GM20000 (cell line): Measurements from ENCODE around the gene PPP2R2D.

Source experiments
- DNase-seq: peaks from one replicate; pipeline ENCODE4 v3.0.0; 2012; ENCODE audit warnings: low spot score
- CTCF ChIP-seq: IDR thresholded peaks from 2 replicates; pipeline ENCODE4 v1.5.1; 2012; ENCODE audit warnings: mild to moderate bottlenecking, control low read depth; ENCODE audit errors: extremely low read depth, missing control alignments

Gene PPP2R2D

DNA sequence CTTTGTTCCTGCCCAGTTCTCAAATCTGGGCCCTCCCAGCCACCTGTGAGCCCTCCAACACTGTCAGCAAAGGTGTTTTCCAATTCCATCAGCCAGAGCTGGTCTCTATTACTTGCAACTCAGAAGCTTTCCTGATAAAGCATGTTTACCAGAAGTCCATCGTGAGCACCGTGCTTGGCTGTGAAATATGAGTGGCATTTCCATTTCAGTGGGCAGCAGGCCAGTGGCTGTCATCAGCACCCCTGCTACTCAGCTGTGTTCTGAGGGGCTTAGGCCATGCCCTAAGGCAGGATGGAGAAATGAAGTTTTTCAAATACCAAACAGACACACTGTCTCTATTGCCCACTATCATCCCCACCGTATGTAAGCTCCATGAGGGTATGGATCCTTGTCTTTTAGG lies 93.6 kb downstream of the PPP2R2D start:
- no peak for DNase-seq
- no peak for TF ChIP-seq CTCF

DNA sequence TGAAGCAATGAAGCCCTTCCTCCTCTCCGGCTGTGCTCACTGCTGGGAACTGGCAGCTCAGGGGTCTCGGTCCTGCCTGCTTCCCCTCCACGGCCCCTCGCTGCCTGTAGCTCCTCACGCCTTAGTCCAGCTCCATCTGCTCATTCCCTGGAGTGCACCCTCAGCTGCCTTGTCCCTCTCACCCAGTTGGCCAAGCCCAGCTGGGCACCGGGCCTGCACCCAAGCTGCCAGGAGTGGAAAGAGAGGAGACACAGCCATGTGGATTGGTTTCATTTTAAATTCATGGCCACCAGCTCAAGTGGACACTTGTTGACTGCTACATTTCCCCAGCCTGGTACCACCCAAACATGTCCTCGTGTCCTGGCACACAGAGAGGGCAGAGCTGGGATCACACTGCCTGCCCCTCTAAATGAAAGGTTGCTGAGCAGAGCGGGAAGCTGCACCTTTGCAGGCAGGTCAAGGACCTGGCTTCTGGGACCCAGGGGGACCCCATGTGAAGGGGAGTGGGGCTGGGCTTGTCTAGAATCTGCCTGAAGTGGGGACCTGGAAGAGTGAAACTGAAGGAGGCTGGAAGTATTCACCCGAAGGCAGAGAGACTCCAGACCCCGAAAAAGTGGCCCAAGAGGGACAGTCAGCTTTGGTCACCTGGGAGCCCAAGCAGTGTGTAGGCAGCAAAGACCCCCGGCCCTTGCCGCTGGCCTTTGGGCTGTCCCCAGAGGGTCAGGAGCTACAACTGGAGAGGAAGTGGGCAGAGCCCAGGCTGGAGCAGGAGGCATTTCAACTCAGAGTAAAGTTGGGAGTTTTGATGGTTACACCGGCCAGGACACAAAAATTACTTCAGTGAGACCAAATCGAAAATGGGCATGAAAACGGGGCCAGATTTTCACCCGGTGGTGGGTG lies 95.9 kb downstream of the PPP2R2D start:
- no peak for DNase-seq
- no peak for TF ChIP-seq CTCF

DNA sequence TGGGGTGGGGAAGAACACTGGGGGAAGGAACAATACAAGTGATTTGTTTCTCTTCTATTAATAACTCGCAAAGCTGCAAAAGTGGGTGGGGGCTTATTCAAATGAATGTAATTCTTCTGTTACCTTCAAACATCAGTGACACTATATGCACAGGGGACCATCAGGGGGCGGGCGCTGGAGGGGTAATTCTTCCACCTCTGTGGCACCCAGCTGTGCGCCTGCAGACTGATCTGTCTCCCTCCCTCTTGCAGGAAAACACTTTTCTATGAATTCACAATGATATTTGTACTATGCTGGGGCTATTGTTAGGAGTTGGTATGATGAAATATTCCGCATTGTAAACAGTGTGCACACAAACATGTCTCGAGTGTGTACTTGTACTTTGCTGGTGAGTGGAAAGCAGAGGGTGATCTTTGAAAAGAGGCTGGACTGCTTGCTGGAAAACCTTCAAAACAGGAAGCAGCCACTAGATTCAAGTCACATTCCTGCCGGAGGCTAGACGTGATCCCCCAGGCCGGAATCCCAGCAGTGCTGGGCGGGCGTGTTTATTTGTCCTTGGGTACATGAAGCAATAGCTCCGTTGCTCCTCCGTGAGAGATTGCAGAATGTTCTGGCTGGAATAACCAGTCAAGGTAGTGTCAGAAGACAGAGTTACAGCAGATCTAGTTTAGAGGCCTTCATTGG lies 96.7 kb downstream of the PPP2R2D start:
- DNase-seq: no peak
- TF ChIP-seq CTCF: no peak

- no peak for DNase-seq
- no peak for TF ChIP-seq CTCF
Observed at GRCh38 chr10:131998050-131998844, 97.4 kb downstream of the PPP2R2D start.

DNA sequence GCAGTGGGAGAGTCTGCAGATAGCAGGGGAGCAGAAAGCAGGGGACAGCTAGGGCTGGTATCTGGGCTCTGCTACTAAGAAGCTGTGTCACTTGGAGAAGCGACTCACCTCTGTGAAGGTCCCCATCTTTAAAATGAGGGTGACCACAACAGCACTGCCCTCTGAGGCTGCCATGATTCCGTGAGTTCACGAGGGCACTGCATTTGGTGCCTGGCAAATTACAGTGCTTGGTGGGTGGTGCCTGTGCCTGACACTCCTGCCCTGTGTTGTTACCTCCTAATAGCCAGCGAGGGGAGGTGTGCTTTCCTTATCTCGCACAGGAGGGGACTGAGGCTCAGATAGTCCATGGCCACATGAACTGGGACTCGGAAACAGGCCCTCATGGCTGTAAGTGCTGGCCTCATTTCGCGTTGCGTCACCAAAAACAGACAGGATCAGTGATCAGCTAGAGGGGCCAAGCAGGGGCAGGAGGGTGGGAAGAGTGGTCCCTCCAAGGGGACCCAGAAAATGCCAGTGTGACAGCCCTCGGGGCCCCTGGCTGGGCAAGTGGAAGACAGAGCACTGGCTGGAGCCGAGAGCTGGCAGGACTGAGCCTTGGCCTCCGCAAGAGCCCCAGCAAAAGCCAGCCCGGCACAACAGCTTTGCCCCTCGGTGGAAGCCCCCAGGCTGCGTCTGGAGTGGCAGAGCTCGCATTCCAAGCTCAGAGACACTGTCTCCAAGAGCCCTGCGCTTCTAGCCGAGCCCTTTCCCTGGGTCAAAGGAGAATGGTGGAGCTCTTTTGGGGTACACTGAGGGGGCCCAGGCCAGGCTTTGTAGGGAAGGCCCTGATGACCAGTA lies 98.3 kb downstream of the PPP2R2D start:
- no peak for DNase-seq
- TF ChIP-seq CTCF: no peak

- TF ChIP-seq CTCF: no peak
- DNase-seq: no peak
Observed at GRCh38 chr10:132001238-132001972, 100.6 kb downstream of the PPP2R2D start.
